Kidney epithelial cell (primary cell): ENCODE data around the gene NEB. TPM values are rescaled to one million over a fixed set of nuclear protein-coding genes. Genes with fewer than 3 reads are reported as not detected.
A peak's percentile ranks its signal among the peaks of the same experiment; 100 is the strongest.

Experiments
- DNase-seq: peaks from one replicate; pipeline ENCODE4 v3.0.0-alpha.2; 2010; ENCODE audit warnings: low read depth
- H3K27me3 ChIP-seq: 2 replicates; pipeline ENCODE4 v1.6.0; 2011; ENCODE audit warnings: low read length; ENCODE audit not compliant: control insufficient read depth, insufficient read depth
- H3K36me3 ChIP-seq: 2 replicates; pipeline ENCODE4 v1.5.1; 2011; ENCODE audit warnings: low read length; ENCODE audit not compliant: control insufficient read depth, insufficient read depth
- H3K4me3 ChIP-seq: 2 replicates; pipeline ENCODE4 v1.5.1; 2011; ENCODE audit warnings: low read depth, mild to moderate bottlenecking, control low read depth, low read length
- total RNA-seq: library from RNA; depleted of rRNA; stranded (reverse); fragments of >200 nt; gene quantifications from 2 replicates; pipeline ENCODE4 v1.2.3, GENCODE V29; 2015
- TF ChIP-seq, protein P1 (sequence below): IDR thresholded peaks from 2 replicates; pipeline ENCODE4 v1.5.1; 2011; ENCODE audit warnings: mild to moderate bottlenecking, moderate library complexity, low read length, control low read depth, inconsistent platforms; ENCODE audit not compliant: insufficient read depth, poor library complexity, severe bottlenecking

NEB gene
- total RNA-seq, 1 donor from 2014 or later = 0.38 TPM

DNA sequence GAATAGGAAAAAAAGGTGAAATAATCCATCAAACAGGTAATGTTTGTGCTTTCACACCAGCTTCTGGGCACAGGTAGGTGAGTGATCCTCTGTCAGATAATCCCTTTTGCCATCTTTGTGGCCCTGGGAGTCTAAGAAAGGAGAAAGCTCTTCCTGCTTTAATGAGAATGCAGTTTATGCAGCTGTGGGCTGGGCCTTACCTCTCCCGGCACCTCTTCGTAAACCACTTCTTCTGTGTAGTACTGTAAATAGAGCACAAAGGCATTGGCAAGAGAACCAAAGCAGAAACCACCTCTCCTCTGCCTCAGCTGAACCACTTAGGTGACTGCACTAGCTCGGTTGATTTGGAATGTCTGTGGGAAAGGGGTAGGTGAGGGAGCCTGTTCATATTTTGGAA, 4.9 kb downstream of the NEB start:
- no peak overlapping the region for H3K4me3 ChIP-seq
- H3K27me3 ChIP-seq = no peaks in the 10 kb centered on the region
- no peaks in the 10 kb centered on the region for H3K36me3 ChIP-seq
- TF ChIP-seq, protein P1, sequence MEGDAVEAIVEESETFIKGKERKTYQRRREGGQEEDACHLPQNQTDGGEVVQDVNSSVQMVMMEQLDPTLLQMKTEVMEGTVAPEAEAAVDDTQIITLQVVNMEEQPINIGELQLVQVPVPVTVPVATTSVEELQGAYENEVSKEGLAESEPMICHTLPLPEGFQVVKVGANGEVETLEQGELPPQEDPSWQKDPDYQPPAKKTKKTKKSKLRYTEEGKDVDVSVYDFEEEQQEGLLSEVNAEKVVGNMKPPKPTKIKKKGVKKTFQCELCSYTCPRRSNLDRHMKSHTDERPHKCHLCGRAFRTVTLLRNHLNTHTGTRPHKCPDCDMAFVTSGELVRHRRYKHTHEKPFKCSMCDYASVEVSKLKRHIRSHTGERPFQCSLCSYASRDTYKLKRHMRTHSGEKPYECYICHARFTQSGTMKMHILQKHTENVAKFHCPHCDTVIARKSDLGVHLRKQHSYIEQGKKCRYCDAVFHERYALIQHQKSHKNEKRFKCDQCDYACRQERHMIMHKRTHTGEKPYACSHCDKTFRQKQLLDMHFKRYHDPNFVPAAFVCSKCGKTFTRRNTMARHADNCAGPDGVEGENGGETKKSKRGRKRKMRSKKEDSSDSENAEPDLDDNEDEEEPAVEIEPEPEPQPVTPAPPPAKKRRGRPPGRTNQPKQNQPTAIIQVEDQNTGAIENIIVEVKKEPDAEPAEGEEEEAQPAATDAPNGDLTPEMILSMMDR = no peak
- no peak for DNase-seq

DNA sequence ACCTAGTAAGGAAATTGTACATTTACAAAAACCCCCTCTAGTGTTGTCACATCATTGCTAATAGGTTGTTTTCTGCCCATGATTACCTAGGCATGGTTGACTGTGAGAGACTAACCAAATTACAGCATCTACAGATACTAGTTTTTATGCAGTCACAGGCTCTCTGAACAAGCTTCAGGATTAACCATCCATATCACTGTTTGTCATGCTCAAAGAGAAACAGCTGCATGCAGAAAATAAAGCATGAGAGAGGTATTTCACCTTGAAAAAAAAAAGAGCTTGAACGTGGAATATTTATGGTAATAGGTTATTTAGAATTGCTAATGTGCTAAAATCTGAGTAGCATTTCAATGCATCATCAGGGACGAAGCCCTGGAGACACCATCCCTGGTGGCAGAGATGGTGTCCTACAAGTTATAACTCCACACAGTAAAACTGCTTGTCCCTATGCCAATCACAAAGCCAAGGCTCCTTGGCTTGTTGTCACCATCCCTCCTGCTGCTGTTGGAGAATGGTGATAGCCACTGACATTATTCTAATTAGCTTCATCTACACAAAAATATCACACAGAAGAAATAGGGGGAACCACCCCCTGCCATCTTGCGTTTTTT, 5.4 kb downstream of the NEB start:
- Histone ChIP-seq H3K36me3 (no peaks in the 10 kb centered on the region), H3K27me3 (no peaks in the 10 kb centered on the region), H3K4me3 (no peak overlapping the region)
- TF ChIP-seq, protein P1 = peak; percentile 4
- no peak for DNase-seq

DNA sequence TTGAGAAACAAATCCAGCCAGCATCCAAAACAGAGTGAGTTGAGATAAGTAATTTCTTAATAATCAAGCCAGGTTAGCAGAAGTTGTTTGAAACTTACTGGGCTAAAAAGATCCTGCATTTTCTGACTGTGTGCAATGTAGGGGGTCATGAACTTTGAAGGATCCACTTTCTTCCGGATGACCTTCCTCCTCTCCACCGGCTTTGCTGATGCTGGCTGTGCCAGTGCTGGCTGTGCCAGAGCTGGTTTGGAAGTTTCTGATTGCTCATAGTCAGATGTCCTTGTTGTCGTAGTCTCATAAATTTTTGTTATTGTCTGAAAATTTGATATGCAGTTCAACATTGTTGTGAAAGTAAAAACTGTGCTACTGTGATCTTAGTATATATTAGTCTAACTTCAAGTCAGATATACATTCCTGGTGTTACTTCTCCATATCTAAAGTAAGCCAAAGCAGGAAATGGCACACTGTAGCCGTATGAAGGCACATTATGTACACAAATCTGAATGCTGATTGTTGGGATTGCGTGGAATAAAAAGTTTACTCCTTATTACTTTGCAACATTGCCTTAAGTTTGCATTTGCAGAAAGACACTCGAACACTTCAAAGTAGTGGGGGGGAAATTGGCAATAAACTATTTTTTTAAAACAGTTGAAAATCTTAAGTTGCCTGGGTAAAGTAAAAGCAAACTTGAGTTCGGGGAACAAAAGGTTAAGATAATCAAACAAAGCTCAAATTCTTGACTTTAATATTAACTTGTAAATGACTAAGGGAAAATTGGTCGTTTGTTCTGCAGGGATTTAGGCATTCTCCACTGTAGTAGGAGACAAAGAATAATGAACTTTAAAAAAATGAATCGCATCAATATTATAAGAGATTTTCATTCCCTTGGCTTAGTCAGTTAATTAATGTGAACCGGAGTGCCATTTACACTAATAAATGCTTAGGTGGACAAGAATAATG, 6.4 kb downstream of the NEB start:
- no peak for DNase-seq
- Histone ChIP-seq H3K27me3 (no peaks in the 10 kb centered on the region), H3K4me3 (no peak overlapping the region), H3K36me3 (no peaks in the 10 kb centered on the region)
- TF ChIP-seq, protein P1 = no peak

DNA sequence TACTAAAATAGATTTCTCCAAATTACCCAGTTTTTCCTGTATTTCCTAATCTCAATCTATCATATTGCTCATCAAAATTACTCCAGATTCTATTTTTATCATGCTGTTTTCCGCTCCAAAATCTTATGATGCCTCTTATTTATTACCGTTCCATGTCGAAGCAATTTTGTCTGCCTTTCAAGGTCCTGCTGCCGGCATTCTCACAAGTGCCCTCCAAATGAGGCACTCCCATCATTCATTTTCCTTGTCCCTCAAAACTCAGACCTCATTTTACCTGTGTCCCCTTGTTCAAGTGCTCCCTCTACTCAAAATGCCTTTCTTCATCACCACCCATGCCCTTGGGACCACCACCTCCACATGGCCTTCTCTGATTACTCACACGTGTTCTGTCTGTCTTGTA, 13.1 kb downstream of the NEB start:
- Histone ChIP-seq H3K27me3 (no peaks in the 10 kb centered on the region), H3K4me3 (no peak overlapping the region), H3K36me3 (no peaks in the 10 kb centered on the region)
- TF ChIP-seq, protein P1 = no peak
- DNase-seq = no peak

DNA sequence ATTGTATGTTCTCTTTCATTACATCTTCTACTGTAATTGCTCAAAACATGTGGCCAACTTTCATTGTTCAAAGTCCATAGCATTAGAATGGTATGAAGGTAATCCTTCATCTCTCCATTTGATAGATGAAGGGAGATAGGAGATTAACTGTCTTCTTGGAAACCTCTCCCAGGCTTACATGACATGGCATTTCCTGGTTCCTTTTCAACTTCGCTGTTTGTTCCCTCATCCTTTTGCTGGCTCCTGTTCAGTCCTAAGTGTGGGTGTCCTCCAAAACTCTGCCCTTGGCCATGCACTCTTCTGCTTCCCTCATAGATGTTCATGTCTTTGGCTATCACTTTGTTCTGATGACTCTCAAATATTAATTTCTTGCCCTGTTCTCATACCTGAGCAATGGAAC, 13.8 kb downstream of the NEB start:
- no peak for DNase-seq
- TF ChIP-seq, protein P1 = no peak
- Histone ChIP-seq H3K36me3 (no peaks in the 10 kb centered on the region), H3K27me3 (no peaks in the 10 kb centered on the region), H3K4me3 (no peak overlapping the region)
